Measurements from ENCODE around the gene TMCC2. TPM values are rescaled to one million over a fixed set of nuclear protein-coding genes. Genes with fewer than 3 reads are reported as not detected.

The TMCC2 gene
- total RNA-seq, 4 donors from 2014 or later, result 2.4 to 6.1 (median 5.3) TPM

- no peak overlapping the region for H3K27ac ChIP-seq
- no peaks in the 10 kb centered on the region for H3K9me3 ChIP-seq
- no peaks in the 10 kb centered on the region for H3K27me3 ChIP-seq
- DNase-seq, result no peak
- intact Hi-C loops (cut with DNase I; ENCODE audit: low total_unique reads), result no loop called here
- no peak overlapping the region for H3K4me3 ChIP-seq
- TF ChIP-seq CTCF (IDR thresholded peaks at IDR 0.05), result no peak
- TF ChIP-seq POLR2A (IDR thresholded peaks at IDR 0.05), result no peak
- H3K36me3 ChIP-seq, result no peaks in the 10 kb centered on the region
- H3K4me1 ChIP-seq, result no peaks in the 10 kb centered on the region
Measured at GRCh38 chr1:205269711-205270110, 42.0 kb downstream of the TMCC2 start.

GRCh38 chr1:205270271-205270670, 42.5 kb downstream of the TMCC2 start:
- Histone ChIP-seq H3K4me3 (no peak overlapping the region), H3K36me3 (no peaks in the 10 kb centered on the region), H3K27me3 (no peaks in the 10 kb centered on the region), H3K27ac (no peak overlapping the region), H3K9me3 (no peaks in the 10 kb centered on the region), H3K4me1 (no peaks in the 10 kb centered on the region)
- no peak for TF ChIP-seq CTCF (IDR thresholded peaks at IDR 0.05)
- TF ChIP-seq POLR2A (IDR thresholded peaks at IDR 0.05), result no peak
- intact Hi-C loops (cut with DNase I; ENCODE audit: low total_unique reads), result no loop called here
- DNase-seq, result no peak

GRCh38 chr1:205270764-205271163, 43.0 kb downstream of the TMCC2 start:
- no peak for DNase-seq
- H3K4me1 ChIP-seq, result no peaks in the 10 kb centered on the region
- no peaks in the 10 kb centered on the region for H3K9me3 ChIP-seq
- no peak for TF ChIP-seq POLR2A (IDR thresholded peaks at IDR 0.05)
- TF ChIP-seq CTCF (IDR thresholded peaks at IDR 0.05), result no peak
- no peak overlapping the region for H3K4me3 ChIP-seq
- no peaks in the 10 kb centered on the region for H3K36me3 ChIP-seq
- H3K27ac ChIP-seq, result no peak overlapping the region
- intact Hi-C loops (cut with DNase I; ENCODE audit: low total_unique reads), result no loop called here
- no peaks in the 10 kb centered on the region for H3K27me3 ChIP-seq

GRCh38 chr1:205271277-205271676, 43.5 kb downstream of the TMCC2 start:
- H3K27me3 ChIP-seq, result no peaks in the 10 kb centered on the region
- intact Hi-C loops (cut with DNase I; ENCODE audit: low total_unique reads), result no loop called here
- no peak for DNase-seq
- H3K9me3 ChIP-seq, result no peaks in the 10 kb centered on the region
- no peak overlapping the region for H3K27ac ChIP-seq
- TF ChIP-seq POLR2A (IDR thresholded peaks at IDR 0.05), result no peak
- no peak for TF ChIP-seq CTCF (IDR thresholded peaks at IDR 0.05)
- H3K36me3 ChIP-seq, result no peaks in the 10 kb centered on the region
- no peaks in the 10 kb centered on the region for H3K4me1 ChIP-seq
- H3K4me3 ChIP-seq, result no peak overlapping the region

- TF ChIP-seq CTCF (IDR thresholded peaks at IDR 0.05), result no peak
- TF ChIP-seq POLR2A (IDR thresholded peaks at IDR 0.05), result no peak
- Histone ChIP-seq H3K27me3 (no peaks in the 10 kb centered on the region), H3K4me1 (no peaks in the 10 kb centered on the region), H3K36me3 (no peaks in the 10 kb centered on the region), H3K9me3 (no peaks in the 10 kb centered on the region), H3K4me3 (no peak overlapping the region), H3K27ac (no peak overlapping the region)
- intact Hi-C loops (cut with DNase I; ENCODE audit: low total_unique reads), result loop anchor here (2.0 kb wide), 1 partner anchor 53 kb away; no protein-coding TSS in a partner anchor
- no peak for DNase-seq
Measured at GRCh38 chr1:205271745-205272144, 44.0 kb downstream of the TMCC2 start.

Measured in uterus (tissue), 4 donors.